H1 (cell line): ENCODE results near the gene ASPDH. TPM values are rescaled to one million over a fixed set of nuclear protein-coding genes. Genes with fewer than 3 reads are reported as not detected.

Experiments
- CTCF ChIA-PET: fragments of 300-600 bp; sonication (Branson Sonifier 250); formaldehyde crosslinking; loops from one replicate; lab custom pipeline; 2021; ENCODE audit not compliant: partially characterized antibody; lab: Charles Lee
- POLR2A ChIA-PET: fragments of 300-600 bp; sonication (Branson Sonifier 250); formaldehyde crosslinking; loops from one replicate; lab custom pipeline; 2021; ENCODE audit warnings: inconsistent platforms; ENCODE audit not compliant: partially characterized antibody; lab: Charles Lee
- DNase-seq, 2 experiments: peaks; one replicate each; pipeline versions ENCODE4 v3.0.0 to v3.0.0-alpha.2; 2010 to 2022; ENCODE audit warnings: low spot score in 2 of 2, low read depth in 1 of 2, mixed read lengths in 1 of 2
- FAIRE-seq: peaks from 2 replicates; lab custom pipeline; 2011; peaks lifted over from hg19 to GRCh38; lab: Jason Lieb, UNC
- H2AFZ ChIP-seq: 2 replicates; pipeline ENCODE4 v1.8.1; 2012; ENCODE audit warnings: low read length, inconsistent platforms
- H2AK5ac ChIP-seq: 2 replicates; pipeline ENCODE4 v1.6.1; 2013; ENCODE audit warnings: low read depth, low read length
- H2BK120ac ChIP-seq: replicated peaks from 2 replicates; pipeline ENCODE3; 2013; ENCODE audit warnings: low read depth, low read length, inconsistent platforms
- H2BK12ac ChIP-seq: 2 replicates; pipeline ENCODE4 v1.6.1; 2013; ENCODE audit warnings: low read depth, low read length
- H2BK15ac ChIP-seq: 2 replicates; pipeline ENCODE4 v1.6.1; 2013; ENCODE audit warnings: low read length
- H2BK20ac ChIP-seq: 2 replicates; pipeline ENCODE4 v1.6.1; 2013; ENCODE audit warnings: low read length
- H2BK5ac ChIP-seq: 2 replicates; pipeline ENCODE4 v1.6.1; 2013; ENCODE audit warnings: low read depth, low read length
- H3K14ac ChIP-seq: 2 replicates; pipeline ENCODE4 v1.6.1; 2013; ENCODE audit warnings: inconsistent platforms; ENCODE audit not compliant: insufficient read length
- H3K18ac ChIP-seq: 2 replicates; pipeline ENCODE4 v1.6.1; 2013; ENCODE audit warnings: low read length; ENCODE audit errors: extremely low read depth
- H3K23ac ChIP-seq: 2 replicates; pipeline ENCODE4 v1.6.1; 2013; ENCODE audit warnings: inconsistent platforms; ENCODE audit not compliant: insufficient read length
- H3K23me2 ChIP-seq: 2 replicates; pipeline ENCODE4 v1.6.1; 2013; ENCODE audit warnings: low read depth, low read length
- H3K27ac ChIP-seq: 2 replicates; pipeline ENCODE4 v1.6.1; 2011; ENCODE audit warnings: low read depth, low read length, inconsistent platforms
- H3K27me3 ChIP-seq, 4 experiments: replicated peaks in 1 of 4; 1 replicate in 1 of 4; 2 replicates in 3 of 4; pipeline versions ENCODE4 v1.6.1 to v1.8.1; 2011 to 2013; ENCODE audit warnings: low read length in 3 of 4, mild to moderate bottlenecking in 3 of 4, inconsistent platforms in 2 of 4, mixed read lengths in 2 of 4, moderate library complexity in 1 of 4; ENCODE audit not compliant: control insufficient read depth in 3 of 4, insufficient read depth in 3 of 4; ENCODE audit errors: extremely low read depth in 1 of 4
- H3K36me3 ChIP-seq, 4 experiments: 2 replicates each; pipeline versions ENCODE4 v1.6.1 to v1.8.1; 2011 to 2013; ENCODE audit warnings: mild to moderate bottlenecking in 4 of 4, low read length in 3 of 4, moderate library complexity in 2 of 4, control low read depth in 1 of 4, inconsistent platforms in 1 of 4; ENCODE audit not compliant: insufficient read depth in 4 of 4, control insufficient read depth in 2 of 4
- H3K4ac ChIP-seq: replicated peaks from 2 replicates; pipeline ENCODE3; 2013; ENCODE audit warnings: low read length, low read depth, mixed read lengths, inconsistent platforms; ENCODE audit not compliant: insufficient read length
- H3K4me1 ChIP-seq, 4 experiments: replicated peaks in 1 of 4; 1 replicate in 1 of 4; 2 replicates in 3 of 4; pipeline versions ENCODE4 v1.6.1 to v1.8.1; 2011 to 2013; ENCODE audit warnings: low read length in 3 of 4, inconsistent platforms in 2 of 4, mixed read lengths in 1 of 4; ENCODE audit not compliant: insufficient read depth in 4 of 4, control insufficient read depth in 3 of 4
- H3K4me2 ChIP-seq, 2 experiments: 2 replicates each; pipeline versions ENCODE4 v1.6.1 to v1.8.1; 2011 to 2013; ENCODE audit warnings: low read depth in 2 of 2, low read length in 2 of 2, control low read depth in 1 of 2, inconsistent platforms in 1 of 2, mild to moderate bottlenecking in 1 of 2; ENCODE audit not compliant: insufficient read depth in 1 of 2
- H3K4me3 ChIP-seq, 4 experiments: fragments of 200-600, 300-600 bp in 1 of 4; sonication (generic), shearing (Covaris generic), sonication (Bioruptor Twin) in 1 of 4; 2 replicates each; pipeline versions ENCODE4 v1.5.1 to v1.8.1; 2011 to 2016; ENCODE audit warnings: low read length in 4 of 4, low read depth in 3 of 4, control low read depth in 2 of 4, inconsistent platforms in 2 of 4, mild to moderate bottlenecking in 2 of 4, mixed read lengths in 1 of 4, moderate library complexity in 1 of 4; ENCODE audit not compliant: insufficient read depth in 2 of 4; ENCODE audit errors: extremely low read depth in 1 of 4
- H3K56ac ChIP-seq: replicated peaks from 2 replicates; pipeline ENCODE3; 2013; ENCODE audit warnings: low read depth, mild to moderate bottlenecking, mixed read lengths, low read length, inconsistent platforms; ENCODE audit not compliant: insufficient read length
- H3K79me1 ChIP-seq: 2 replicates; pipeline ENCODE4 v1.6.1; 2013; ENCODE audit warnings: low read depth, low read length, control low read depth
- H3K79me2 ChIP-seq, 2 experiments: 2 replicates each; pipeline versions ENCODE4 v1.6.1 to v1.8.1; 2012 to 2013; ENCODE audit warnings: low read length in 2 of 2, mild to moderate bottlenecking in 2 of 2, inconsistent platforms in 1 of 2; ENCODE audit not compliant: insufficient read depth in 2 of 2, control insufficient read depth in 1 of 2
- H3K9ac ChIP-seq, 4 experiments: replicated peaks in 1 of 4; 1 replicate in 1 of 4; 2 replicates in 3 of 4; pipeline versions ENCODE4 v1.6.1 to v1.8.1; 2011 to 2013; ENCODE audit warnings: low read depth in 3 of 4, low read length in 3 of 4, control low read depth in 2 of 4, mild to moderate bottlenecking in 2 of 4, moderate library complexity in 2 of 4, inconsistent platforms in 1 of 4; ENCODE audit errors: extremely low read depth in 1 of 4
- H3K9me3 ChIP-seq, 2 experiments: 2 replicates each; pipeline versions ENCODE4 v1.6.1 to v1.8.1; 2012 to 2013; ENCODE audit warnings: mild to moderate bottlenecking in 2 of 2, moderate library complexity in 2 of 2, control low read depth in 1 of 2, inconsistent platforms in 1 of 2, low read depth in 1 of 2, low read length in 1 of 2, mixed read lengths in 1 of 2; ENCODE audit not compliant: insufficient read depth in 2 of 2
- H4K20me1 ChIP-seq, 2 experiments: replicated peaks in 1 of 2; 2 replicates each; pipeline versions ENCODE3 to v1.8.1; 2011 to 2013; ENCODE audit warnings: inconsistent platforms in 2 of 2, low read length in 2 of 2, mild to moderate bottlenecking in 1 of 2; ENCODE audit not compliant: insufficient read depth in 2 of 2, control insufficient read depth in 1 of 2
- H4K5ac ChIP-seq: 2 replicates; pipeline ENCODE4 v1.6.1; 2013; ENCODE audit warnings: low read length, low read depth, mixed read lengths, inconsistent platforms; ENCODE audit not compliant: insufficient read length
- H4K8ac ChIP-seq: 2 replicates; pipeline ENCODE4 v1.8.0; 2013; ENCODE audit warnings: mild to moderate bottlenecking, moderate library complexity, low read length, inconsistent platforms; ENCODE audit not compliant: insufficient read depth; ENCODE audit errors: extremely low read depth
- H4K91ac ChIP-seq: replicated peaks from 2 replicates; pipeline ENCODE3; 2013; ENCODE audit warnings: low read length, mixed read lengths, inconsistent platforms; ENCODE audit not compliant: insufficient read length
- SP2 ChIP-seq: IDR thresholded peaks from 2 replicates; pipeline ENCODE4 v1.6.1; 2012; ENCODE audit warnings: mild to moderate bottlenecking, low read length, inconsistent platforms
- WGBS, 2 experiments: shearing (Covaris generic) in 1 of 2; methylation state at CpG; one replicate each; pipeline versions ENCODE4 v1.1.6 to v1.1.7; 2013 to 2015; ENCODE audit warnings: low lambda C conversion rate in 2 of 2, mixed read lengths in 2 of 2, inconsistent platforms in 1 of 2, low coverage in 1 of 2, missing lambda C conversion rate in 1 of 2; ENCODE audit not compliant: insufficient replicate concordance in 2 of 2, insufficient coverage in 1 of 2, insufficient read length in 1 of 2; ENCODE audit errors: extremely low coverage in 1 of 2, missing lambda C conversion rate in 1 of 2; 5-methylcytosine and 5-hydroxymethylcytosine counted together
- polyA plus RNA-seq, 7 experiments: library from polyadenylated mRNA; depleted of rRNA in 3 of 7; stranded (reverse) in 5 of 7; unstranded in 2 of 7; fragments of >200 nt in 5 of 7; fragments of 200-250 nt in 2 of 7; gene quantifications; 1 replicate in 5 of 7; 2 replicates in 1 of 7; 4 replicates in 1 of 7; pipeline versions ENCODE4 v1.2.1 to v1.2.3, GENCODE V29; 2011 to 2013; ENCODE audit warnings: missing spikeins in 2 of 7, mixed read lengths in 2 of 7
- total RNA-seq: library from RNA; stranded (reverse); fragmentation: NEBNext Ultra II Directional; extraction: Animal tissue kit (Norgen Biotek cat#: 25700); gene quantifications from 2 replicates; pipeline ENCODE4 v1.2.1, GENCODE V29; 2021

The ASPDH gene
- total and polyA plus RNA-seq, 2 of the 8 experiments (the other 6 are each of a cell fraction or from before 2014, with no cell fraction given) = not detected

- no peak overlapping the region; the same call in 1 of the 2 replicates for H4K8ac ChIP-seq
- WGBS, 2 experiments = 78% methylated on average over 5 of the region's 7 CpGs; no CpG with 5 or more reads in 1 of the 2 experiments
- H3K4ac ChIP-seq = no peak overlapping the region
- H3K4me2 ChIP-seq = no peak overlapping the region
- no peak for TF ChIP-seq SP2
- no peak overlapping the region for H3K14ac ChIP-seq
- H2AK5ac ChIP-seq = no peak overlapping the region
- H3K79me1 ChIP-seq = no peaks in the 10 kb centered on the region
- peaks cover 10 to 74% (median 61%) of the 10 kb centered on the region in 4 experiments for H3K27me3 ChIP-seq
- H2BK12ac ChIP-seq = 0 out of 2 replicates have a peak overlapping the region, but pooled peaks have one; percentile 5
- H4K91ac ChIP-seq = no peak overlapping the region
- POLR2A ChIA-PET = no interaction called here
- DNase-seq (no peak), FAIRE-seq (no peak)
- H3K4me1 ChIP-seq = peaks cover 0 to 15% (median 7%) of the 10 kb centered on the region in 4 experiments; a peak in 5 of 7 replicates
- H2BK120ac ChIP-seq = no peak overlapping the region
- H2BK20ac ChIP-seq = no peak overlapping the region
- H3K56ac ChIP-seq = no peak overlapping the region
- H4K5ac ChIP-seq = no peak overlapping the region
- no peak overlapping the region for H2BK5ac ChIP-seq
- CTCF ChIA-PET = interaction anchor here (1.2 to 1.4 kb wide), 2 partner anchors 61 to 62 kb away, joined by 3 to 4 read pairs; no protein-coding TSS in a partner anchor
- H3K36me3 ChIP-seq = no peaks in the 10 kb centered on the region
- no peaks in the 10 kb centered on the region for H3K9me3 ChIP-seq
- no peak overlapping the region for H3K18ac ChIP-seq
- no peaks in the 10 kb centered on the region for H3K79me2 ChIP-seq
- H3K9ac ChIP-seq = no peak overlapping the region; a peak in 1 of 7 replicates
- no peak overlapping the region for H3K23ac ChIP-seq
- H3K4me3 ChIP-seq = no peak overlapping the region
- no peaks in the 10 kb centered on the region for H4K20me1 ChIP-seq
- no peak overlapping the region for H2BK15ac ChIP-seq
- peaks cover 4% of the 10 kb centered on the region; the same call in 1 of the 2 replicates for H3K23me2 ChIP-seq
- H3K27ac ChIP-seq = no peak overlapping the region
- no peak overlapping the region for H2AFZ ChIP-seq
Measured at GRCh38 chr19:50494186-50495019, 19.3 kb downstream of the ASPDH start.
